Bronchial epithelial cell (primary cell): ENCODE measurements around the gene ARHGAP6. TPM values are rescaled to one million over a fixed set of nuclear protein-coding genes. Genes with fewer than 3 reads are reported as not detected.

Experiments used
- DNase-seq: peaks from one replicate; pipeline ENCODE4 v3.0.0-alpha.2; 2010; ENCODE audit warnings: low read depth
- FAIRE-seq: peaks from 2 replicates; lab custom pipeline; 2011; peaks lifted over from hg19 to GRCh38; lab: Jason Lieb, UNC
- H3K27me3 ChIP-seq: 2 replicates; pipeline ENCODE4 v1.5.1; 2011; ENCODE audit warnings: low read length; ENCODE audit not compliant: control insufficient read depth, insufficient read depth
- H3K36me3 ChIP-seq: 2 replicates; pipeline ENCODE4 v1.5.1; 2011; ENCODE audit warnings: low read length; ENCODE audit not compliant: control insufficient read depth, insufficient read depth
- H3K4me3 ChIP-seq: 2 replicates; pipeline ENCODE4 v1.5.1; 2011; ENCODE audit warnings: mild to moderate bottlenecking, low read depth, low read length, control low read depth
- total RNA-seq: library from RNA; depleted of rRNA; stranded (reverse); fragments of >200 nt; gene quantifications from 2 replicates; pipeline ENCODE4 v1.2.1, GENCODE V29; 2014
- TF ChIP-seq, protein P1 (sequence below): IDR thresholded peaks from 2 replicates; pipeline ENCODE4 v1.5.1; 2011; ENCODE audit warnings: mild to moderate bottlenecking, moderate library complexity, low read length, control low read depth, inconsistent platforms; ENCODE audit not compliant: insufficient read depth, severe bottlenecking

ARHGAP6 gene
- total RNA-seq, 1 donor from 2014 or later = under 0.01 TPM

DNA sequence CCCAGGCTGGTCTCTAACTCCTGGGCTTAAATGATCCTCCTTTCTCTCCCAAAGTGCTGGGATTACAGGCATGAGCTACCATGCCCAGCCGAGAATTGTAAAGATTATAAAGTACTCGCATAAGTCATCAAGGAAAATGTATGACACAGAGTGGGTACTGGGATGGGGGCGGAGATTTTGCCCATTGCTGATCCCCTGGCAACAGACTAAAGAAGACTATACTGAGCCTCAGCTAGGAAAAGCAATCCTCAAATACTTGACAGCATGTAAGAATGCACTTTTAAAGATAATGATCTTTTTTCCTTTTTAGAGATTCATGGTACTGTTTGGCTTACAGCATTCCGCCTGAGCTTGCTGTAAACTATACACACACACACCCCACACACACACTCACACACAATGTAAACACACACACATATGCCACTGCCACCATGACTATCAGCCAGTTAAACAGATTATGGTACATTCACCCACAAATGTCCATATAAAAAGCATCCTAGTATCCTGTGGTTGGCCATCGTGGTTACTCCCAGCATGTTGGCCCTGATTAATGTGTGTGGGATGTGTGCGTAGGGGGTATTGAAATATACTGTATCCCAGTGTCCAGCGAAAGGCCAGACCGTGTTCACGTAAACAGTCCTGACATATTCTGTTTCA, 259.5 kb downstream of the ARHGAP6 start:
- no peak for FAIRE-seq
- no peak overlapping the region for H3K4me3 ChIP-seq
- no peak for DNase-seq
- no peaks in the 10 kb centered on the region for H3K27me3 ChIP-seq
- TF ChIP-seq, protein P1, sequence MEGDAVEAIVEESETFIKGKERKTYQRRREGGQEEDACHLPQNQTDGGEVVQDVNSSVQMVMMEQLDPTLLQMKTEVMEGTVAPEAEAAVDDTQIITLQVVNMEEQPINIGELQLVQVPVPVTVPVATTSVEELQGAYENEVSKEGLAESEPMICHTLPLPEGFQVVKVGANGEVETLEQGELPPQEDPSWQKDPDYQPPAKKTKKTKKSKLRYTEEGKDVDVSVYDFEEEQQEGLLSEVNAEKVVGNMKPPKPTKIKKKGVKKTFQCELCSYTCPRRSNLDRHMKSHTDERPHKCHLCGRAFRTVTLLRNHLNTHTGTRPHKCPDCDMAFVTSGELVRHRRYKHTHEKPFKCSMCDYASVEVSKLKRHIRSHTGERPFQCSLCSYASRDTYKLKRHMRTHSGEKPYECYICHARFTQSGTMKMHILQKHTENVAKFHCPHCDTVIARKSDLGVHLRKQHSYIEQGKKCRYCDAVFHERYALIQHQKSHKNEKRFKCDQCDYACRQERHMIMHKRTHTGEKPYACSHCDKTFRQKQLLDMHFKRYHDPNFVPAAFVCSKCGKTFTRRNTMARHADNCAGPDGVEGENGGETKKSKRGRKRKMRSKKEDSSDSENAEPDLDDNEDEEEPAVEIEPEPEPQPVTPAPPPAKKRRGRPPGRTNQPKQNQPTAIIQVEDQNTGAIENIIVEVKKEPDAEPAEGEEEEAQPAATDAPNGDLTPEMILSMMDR = no peak
- no peaks in the 10 kb centered on the region for H3K36me3 ChIP-seq

DNA sequence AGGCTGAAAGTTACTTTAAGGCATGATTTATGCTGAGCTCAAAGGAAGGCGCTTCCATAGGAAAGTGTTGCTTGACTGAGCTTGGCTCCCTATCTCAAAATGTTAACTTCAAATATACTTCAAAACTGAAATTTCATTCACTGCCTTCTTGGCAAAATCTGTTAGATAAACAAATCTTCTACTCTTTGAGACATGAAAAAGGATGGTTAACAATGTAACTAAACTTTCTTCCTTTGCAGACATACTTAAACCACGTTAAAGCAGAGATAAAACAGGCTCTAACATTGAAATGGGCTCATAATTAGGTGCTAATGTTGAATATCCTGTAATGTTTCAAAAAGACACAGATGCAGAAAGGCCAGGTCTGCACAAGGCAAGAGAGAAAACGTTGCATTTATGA, 262.1 kb downstream of the ARHGAP6 start:
- no peaks in the 10 kb centered on the region for H3K27me3 ChIP-seq
- TF ChIP-seq, protein P1 = no peak
- no peak for FAIRE-seq

DNA sequence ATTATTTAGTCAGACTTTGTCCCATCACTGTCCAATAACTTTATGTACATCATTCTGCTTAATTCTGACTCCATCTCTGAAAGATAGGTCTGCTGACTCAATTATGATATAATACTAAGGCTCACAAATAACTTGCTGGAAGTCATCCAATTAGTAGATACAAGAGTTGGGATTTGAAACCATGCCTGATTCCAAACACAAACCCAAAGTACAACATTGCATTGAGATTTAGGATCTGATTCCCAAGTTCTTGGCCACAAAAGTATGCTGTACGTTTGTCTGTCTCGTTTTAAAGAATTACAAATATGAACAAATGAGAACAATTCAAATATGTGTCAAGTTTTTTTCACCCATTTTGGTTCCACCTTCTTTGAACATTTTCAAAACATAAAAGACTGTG, 263.8 kb downstream of the ARHGAP6 start:
- DNase-seq (peak; percentile 19), FAIRE-seq (no peak)
- no peak overlapping the region for H3K4me3 ChIP-seq
- no peaks in the 10 kb centered on the region for H3K27me3 ChIP-seq
- TF ChIP-seq, protein P1 = no peak
- H3K36me3 ChIP-seq = no peaks in the 10 kb centered on the region

More for the DNA sequence above, 262.1 kb downstream of the ARHGAP6 start:
- no peak for DNase-seq
- no peaks in the 10 kb centered on the region for H3K36me3 ChIP-seq
- no peak overlapping the region for H3K4me3 ChIP-seq

DNA sequence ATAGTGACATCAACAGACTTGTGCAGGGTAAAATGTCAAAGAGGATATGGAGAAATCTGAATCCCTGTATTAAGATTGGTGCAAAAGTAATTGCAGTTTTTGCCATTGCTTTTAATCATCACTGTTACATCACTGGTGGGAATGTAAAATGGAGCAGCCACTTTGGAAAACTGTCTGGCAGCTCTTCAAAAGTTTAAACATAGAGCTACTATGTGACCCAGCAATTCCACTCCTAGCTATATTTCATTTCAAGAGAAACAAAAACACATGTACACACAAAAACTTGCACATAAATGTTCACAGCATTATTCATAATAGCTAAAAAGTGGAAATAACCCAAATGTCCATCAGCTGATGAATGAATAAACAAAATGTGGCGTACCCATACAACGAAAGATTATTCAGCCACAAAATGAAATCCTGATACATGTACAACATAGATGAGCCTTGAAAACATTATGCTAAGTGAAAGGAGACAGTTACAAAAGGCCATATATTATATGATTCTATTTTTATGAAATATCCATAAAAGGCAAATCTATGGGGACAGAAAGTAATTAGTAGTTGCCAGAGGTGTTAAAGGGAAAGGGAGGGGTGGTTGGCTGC, 266.1 kb downstream of the ARHGAP6 start:
- H3K36me3 ChIP-seq = no peaks in the 10 kb centered on the region
- no peak for FAIRE-seq
- no peak for DNase-seq
- H3K27me3 ChIP-seq = no peaks in the 10 kb centered on the region
- TF ChIP-seq, protein P1 = no peak
- no peak overlapping the region for H3K4me3 ChIP-seq

DNA sequence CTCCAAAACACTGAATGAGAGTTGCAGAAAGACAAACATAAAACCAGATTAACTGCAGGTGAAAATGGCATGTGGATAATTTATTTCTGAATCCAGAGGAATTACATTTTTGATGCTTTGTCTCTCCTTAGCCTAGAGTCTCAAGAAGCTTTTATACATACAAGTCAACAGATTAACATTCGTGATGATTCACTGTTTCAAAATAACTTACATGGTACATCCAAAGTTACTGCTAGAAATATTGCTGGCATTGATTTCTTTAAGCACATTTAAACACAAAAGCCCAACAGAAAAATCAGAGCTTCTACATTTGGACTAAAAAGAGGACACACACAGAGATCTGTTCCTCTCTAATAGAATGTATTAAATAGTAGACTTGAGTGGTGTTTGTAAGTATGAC, 266.9 kb downstream of the ARHGAP6 start:
- peak; percentile 23 for DNase-seq
- FAIRE-seq = no peak
- no peaks in the 10 kb centered on the region for H3K36me3 ChIP-seq
- TF ChIP-seq, protein P1 = no peak
- H3K27me3 ChIP-seq = no peaks in the 10 kb centered on the region
- no peak overlapping the region for H3K4me3 ChIP-seq

DNA sequence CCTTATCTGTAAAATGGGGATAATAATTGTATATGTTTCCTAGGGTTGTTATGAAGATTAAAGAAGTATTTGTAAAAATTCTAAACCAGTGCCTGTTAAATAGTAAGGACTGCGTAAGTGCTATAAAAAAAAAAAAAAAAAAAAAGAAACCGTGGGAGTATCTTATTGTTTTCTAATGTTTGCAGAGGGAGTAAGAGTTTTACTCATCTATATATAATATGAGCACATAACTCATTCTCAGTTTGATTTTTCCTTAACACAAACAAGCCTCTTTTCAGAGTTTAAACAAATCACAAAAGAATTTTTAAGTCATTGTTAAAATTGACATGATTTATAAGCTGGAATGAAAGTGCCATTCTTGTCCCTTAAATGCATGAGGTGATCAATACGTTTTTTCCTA, 267.6 kb downstream of the ARHGAP6 start:
- H3K27me3 ChIP-seq = no peaks in the 10 kb centered on the region
- no peak overlapping the region for H3K4me3 ChIP-seq
- DNase-seq = no peak
- TF ChIP-seq, protein P1 = no peak
- H3K36me3 ChIP-seq = no peaks in the 10 kb centered on the region
- FAIRE-seq = no peak
